IMR-90 (cell line): ENCODE data around the gene GNRH2. TPM values are rescaled to one million over a fixed set of nuclear protein-coding genes. Genes with fewer than 3 reads are reported as not detected.

ENCODE experiments used
- ATAC-seq: fragments of 200-7000 bp; cut with Tn5 transposase; 2 replicates; pipeline ENCODE4 v1.9.1; 2020; ENCODE audit warnings: low read depth, mild to moderate bottlenecking, moderate library complexity
- BruUV-seq: library from RNA; stranded (reverse); fragments of 400-500 nt; replicated peaks from 2 replicates; lab custom pipeline; 2021; lab: Mats Ljungman, UMichigan
- CTCF ChIA-PET: fragments of 300-600 bp; formaldehyde crosslinking; extraction: SDS; loops from one replicate; lab custom pipeline; 2021; ENCODE audit warnings: antibody characterized with exemption; lab: Yijun Ruan, JAX
- POLR2A ChIA-PET: fragments of 300-600 bp; sonication (Branson Sonifier 250); formaldehyde crosslinking; loops from one replicate; lab custom pipeline; 2022; ENCODE audit warnings: antibody characterized with exemption; ENCODE audit not compliant: unreplicated experiment; lab: Charles Lee
- DNase-seq: peaks from one replicate; pipeline ENCODE4 v3.0.0; 2013
- H2AFZ ChIP-seq: replicated peaks from 2 replicates; pipeline ENCODE3; 2013; ENCODE audit warnings: low read length, mild to moderate bottlenecking; ENCODE audit not compliant: poor library complexity
- H2AK5ac ChIP-seq: 2 replicates; pipeline ENCODE4 v1.6.1; 2013; ENCODE audit warnings: low read depth, low read length, inconsistent platforms
- H2AK9ac ChIP-seq: replicated peaks from 2 replicates; pipeline ENCODE3; 2013; ENCODE audit warnings: mild to moderate bottlenecking, low read depth, low read length, moderate library complexity; ENCODE audit not compliant: poor library complexity
- H2BK120ac ChIP-seq: 2 replicates; pipeline ENCODE4 v1.6.1; 2013; ENCODE audit warnings: low read depth, low read length, inconsistent platforms
- H2BK15ac ChIP-seq: 3 replicates; pipeline ENCODE4 v1.6.1; 2013; ENCODE audit warnings: low read depth, low read length, inconsistent platforms
- H2BK20ac ChIP-seq: 2 replicates; pipeline ENCODE4 v1.6.1; 2013; ENCODE audit warnings: low read depth, mild to moderate bottlenecking, inconsistent platforms, low read length, moderate library complexity
- H2BK5ac ChIP-seq: 2 replicates; pipeline ENCODE4 v1.6.1; 2013; ENCODE audit warnings: mild to moderate bottlenecking, low read depth, low read length, inconsistent platforms; ENCODE audit not compliant: poor library complexity, severe bottlenecking
- H3K14ac ChIP-seq: replicated peaks from 2 replicates; pipeline ENCODE4 v1.6.1; 2013; ENCODE audit warnings: low read depth, low read length, inconsistent platforms
- H3K18ac ChIP-seq: 2 replicates; pipeline ENCODE4 v1.6.1; 2013; ENCODE audit warnings: low read depth, low read length, control low read depth
- H3K23ac ChIP-seq: 2 replicates; pipeline ENCODE4 v1.6.1; 2013; ENCODE audit warnings: low read depth, low read length, inconsistent platforms
- H3K27ac ChIP-seq: 2 replicates; pipeline ENCODE4 v1.5.1; 2013; ENCODE audit warnings: mild to moderate bottlenecking, control low read depth, low read length; ENCODE audit not compliant: insufficient read depth
- H3K27me3 ChIP-seq: 2 replicates; pipeline ENCODE4 v1.6.1; 2013; ENCODE audit warnings: low read length; ENCODE audit not compliant: control insufficient read depth, insufficient read depth
- H3K36me3 ChIP-seq: 2 replicates; pipeline ENCODE4 v1.6.1; 2013; ENCODE audit warnings: low read length, mixed read lengths; ENCODE audit not compliant: control insufficient read depth, insufficient read depth
- H3K4ac ChIP-seq: 2 replicates; pipeline ENCODE4 v1.6.1; 2013; ENCODE audit warnings: low read depth, low read length, inconsistent platforms
- H3K4me1 ChIP-seq: 2 replicates; pipeline ENCODE4 v1.6.1; 2013; ENCODE audit warnings: low read length, mixed read lengths; ENCODE audit not compliant: control insufficient read depth, insufficient read depth
- H3K4me2 ChIP-seq: 2 replicates; pipeline ENCODE4 v1.6.1; 2013; ENCODE audit warnings: low read depth, mild to moderate bottlenecking, control low read depth, low read length, moderate library complexity
- H3K4me3 ChIP-seq: 2 replicates; pipeline ENCODE4 v1.5.1; 2013; ENCODE audit warnings: low read depth, mild to moderate bottlenecking, control low read depth, low read length, moderate library complexity; ENCODE audit not compliant: insufficient read depth
- H3K56ac ChIP-seq: 2 replicates; pipeline ENCODE4 v1.6.1; 2013; ENCODE audit warnings: low read length, inconsistent platforms; ENCODE audit not compliant: insufficient read depth; ENCODE audit errors: extremely low read depth
- H3K79me1 ChIP-seq, 2 experiments: 2 replicates each; pipeline ENCODE4 v1.6.1; 2013; ENCODE audit warnings: low read length in 2 of 2, inconsistent platforms in 1 of 2, low read depth in 1 of 2
- H3K9ac ChIP-seq: 2 replicates; pipeline ENCODE4 v1.6.1; 2013; ENCODE audit warnings: low read depth, low read length, control low read depth
- H3K9me1 ChIP-seq: 2 replicates; pipeline ENCODE4 v1.6.1; 2013; ENCODE audit warnings: low read length, inconsistent platforms; ENCODE audit not compliant: insufficient read depth
- H3K9me3 ChIP-seq: 2 replicates; pipeline ENCODE4 v1.6.1; 2013; ENCODE audit warnings: low read length; ENCODE audit not compliant: control insufficient read depth, insufficient read depth
- H4K20me1 ChIP-seq: 2 replicates; pipeline ENCODE4 v1.6.1; 2013; ENCODE audit warnings: low read length, inconsistent platforms; ENCODE audit not compliant: insufficient read depth
- H4K5ac ChIP-seq: 2 replicates; pipeline ENCODE4 v1.6.1; 2013; ENCODE audit warnings: mild to moderate bottlenecking, low read depth, low read length, control low read depth
- H4K8ac ChIP-seq, 2 experiments: 2 replicates each; pipeline ENCODE4 v1.6.1; 2013; ENCODE audit warnings: low read depth in 2 of 2, low read length in 2 of 2, control low read depth in 1 of 2, inconsistent platforms in 1 of 2
- H4K91ac ChIP-seq: 2 replicates; pipeline ENCODE4 v1.6.1; 2013; ENCODE audit warnings: low read depth, low read length, inconsistent platforms; ENCODE audit not compliant: insufficient read depth
- BHLHE40 ChIP-seq: fragments of 150-350 bp; IDR thresholded peaks from 2 replicates; pipeline ENCODE4 v1.6.1; 2016; ENCODE audit warnings: mild to moderate bottlenecking, low read depth, low read length
- CEBPB ChIP-seq: IDR thresholded peaks from 2 replicates; pipeline ENCODE4 v1.6.1; 2012; ENCODE audit warnings: low read depth, low read length, improper control_type of control experiment
- CHD1 ChIP-seq: IDR thresholded peaks from 2 replicates; pipeline ENCODE4 v1.6.1; 2012; ENCODE audit warnings: low read depth, low read length, improper control_type of control experiment
- CTCF ChIP-seq: conservative IDR thresholded peaks from 2 replicates; pipeline ENCODE4 v1.5.1; 2012; ENCODE audit warnings: mild to moderate bottlenecking, low read depth, low read length, improper control_type of control experiment
- MAFK ChIP-seq: IDR thresholded peaks from 2 replicates; pipeline ENCODE4 v1.6.1; 2012; ENCODE audit warnings: low read depth, low read length, improper control_type of control experiment
- MAZ ChIP-seq: IDR thresholded peaks from 2 replicates; pipeline ENCODE4 v1.6.1; 2012; ENCODE audit warnings: low read depth, mild to moderate bottlenecking, low read length, improper control_type of control experiment, moderate library complexity, borderline replicate concordance
- MXI1 ChIP-seq: IDR thresholded peaks from 2 replicates; pipeline ENCODE4 v1.6.1; 2012; ENCODE audit warnings: low read depth, mild to moderate bottlenecking, low read length, moderate library complexity, borderline replicate concordance
- NFE2L2 ChIP-seq: fragments of 150-350 bp; IDR thresholded peaks from 2 replicates; pipeline ENCODE4 v1.6.1; 2016; ENCODE audit warnings: low read depth, mild to moderate bottlenecking, low read length
- RAD21 ChIP-seq: IDR thresholded peaks from 2 replicates; pipeline ENCODE4 v1.6.1; 2012; ENCODE audit warnings: low read length, improper control_type of control experiment
- RCOR1 ChIP-seq: IDR thresholded peaks from 2 replicates; pipeline ENCODE4 v1.6.1; 2012; ENCODE audit warnings: mild to moderate bottlenecking, low read length, improper control_type of control experiment; ENCODE audit not compliant: insufficient replicate concordance
- USF2 ChIP-seq: fragments of 150-350 bp; IDR thresholded peaks from 2 replicates; pipeline ENCODE4 v1.6.1; 2017; ENCODE audit warnings: mild to moderate bottlenecking, antibody characterized with exemption, low read length, low read depth
- WGBS, 2 experiments: methylation state at CpG; one replicate each; pipeline versions ENCODE4 v1.1.5 to v1.1.7; 2013; ENCODE audit warnings: missing lambda C conversion rate in 2 of 2; ENCODE audit not compliant: insufficient read length in 1 of 2; ENCODE audit errors: extremely low coverage in 2 of 2; 5-methylcytosine and 5-hydroxymethylcytosine counted together
- dilution Hi-C: fragments of 300-500 bp; cut with HindIII; formaldehyde crosslinking; loops from one replicate; pipeline ENCODE4 v1.14.3; 2018; ENCODE audit warnings: low sequenced_read_pairs; ENCODE audit not compliant: unreplicated experiment
- in situ Hi-C: fragments of 300-500 bp; cut with MboI; formaldehyde crosslinking; loops from 3 replicates; pipeline ENCODE4 v1.14.3; 2019; ENCODE audit warnings: low sequenced_read_pairs, inconsistent platforms, mixed read lengths
- intact Hi-C: fragments of 100-400 bp; cut with micrococcal nuclease; formaldehyde crosslinking; loops from 2 replicates; pipeline ENCODE4 v1.10.0; 2022
- polyA plus RNA-seq, 3 experiments: library from polyadenylated mRNA; depleted of rRNA; stranded (reverse); fragments of >200 nt; gene quantifications; 2 replicates each; pipeline ENCODE4 v1.2.3, GENCODE V29; 2012; ENCODE audit warnings: low replicate concordance in 1 of 3
- total RNA-seq: library from RNA; depleted of rRNA; stranded (reverse); fragments of >200 nt; gene quantifications from 2 replicates; pipeline ENCODE4 v1.2.3, GENCODE V29; 2012

Gene GNRH2
- total and polyA plus RNA-seq, 2 of the 4 experiments (the other 2 are of a cell fraction) = 0.18 to 0.21 TPM

GRCh38 chr20:3084986-3085360 lies 41.6 kb downstream of the GNRH2 start:
- no peaks in the 10 kb centered on the region; the same call in 1 of the 2 replicates for H3K9me3 ChIP-seq
- ATAC-seq = no peak
- peaks cover 53% of the 10 kb centered on the region for H3K27me3 ChIP-seq
- no peak overlapping the region for H2BK20ac ChIP-seq
- H3K27ac ChIP-seq = no peak overlapping the region
- H4K20me1 ChIP-seq = no peaks in the 10 kb centered on the region
- H4K5ac ChIP-seq = no peak overlapping the region
- DNase-seq = no peak
- no peak overlapping the region for H2BK15ac ChIP-seq
- no peak overlapping the region for H2AFZ ChIP-seq
- H4K8ac ChIP-seq = no peak overlapping the region
- H3K18ac ChIP-seq = no peak overlapping the region
- H4K91ac ChIP-seq = no peak overlapping the region
- H3K9ac ChIP-seq = no peak overlapping the region
- no TSS peak for BruUV-seq
- in situ Hi-C loops = no loop called here
- H3K4me2 ChIP-seq = no peak overlapping the region
- no peak overlapping the region for H2AK9ac ChIP-seq
- intact Hi-C loops = no loop called here
- H3K56ac ChIP-seq = no peak overlapping the region
- dilution Hi-C loops = no loop called here
- no peak overlapping the region for H2BK120ac ChIP-seq
- H3K4me1 ChIP-seq = no peaks in the 10 kb centered on the region; the same call in 1 of the 2 replicates
- CTCF ChIA-PET = no interaction called here
- no peaks in the 10 kb centered on the region for H3K79me1 ChIP-seq
- no peak for TF ChIP-seq MXI1
- TF ChIP-seq MAZ = no peak
- TF ChIP-seq CHD1 = no peak
- no peak for TF ChIP-seq RCOR1
- no peak for TF ChIP-seq NFE2L2
- no peak for TF ChIP-seq BHLHE40
- TF ChIP-seq RAD21 = no peak
- no peak for TF ChIP-seq CEBPB
- TF ChIP-seq USF2 = no peak
- no peak for TF ChIP-seq MAFK
- no peak for TF ChIP-seq CTCF
- POLR2A ChIA-PET = no interaction called here
- no peak overlapping the region for H2BK5ac ChIP-seq
- no peak overlapping the region for H3K23ac ChIP-seq
- H3K14ac ChIP-seq = no peak overlapping the region
- WGBS, 2 experiments = 86% methylated on average over 4 of the region's 7 CpGs; no CpG with 5 or more reads in 1 of the 2 experiments
- H3K9me1 ChIP-seq = peaks cover 4% of the 10 kb centered on the region; the same call in 1 of the 2 replicates
- no peak overlapping the region for H3K4ac ChIP-seq
- no peaks in the 10 kb centered on the region for H3K36me3 ChIP-seq
- no peak overlapping the region for H2AK5ac ChIP-seq
- no peak overlapping the region for H3K4me3 ChIP-seq
